GM18499 (cell line): ENCODE measurements around the gene MYOZ3.

Experiments
- ATAC-seq: cut with Tn5 transposase; IDR thresholded peaks from one replicate; pipeline ENCODE4 v1.9.1; 2021; ENCODE audit warnings: moderate number of reproducible peaks; ENCODE audit not compliant: insufficient read depth, unreplicated experiment

The MYOZ3 gene

GRCh38 chr5:150641824-150642566, 19.1 kb upstream of the MYOZ3 start:
- ATAC-seq = no peak

GRCh38 chr5:150642567-150642927, 18.5 kb upstream of the MYOZ3 start:
- ATAC-seq = no peak

DNA sequence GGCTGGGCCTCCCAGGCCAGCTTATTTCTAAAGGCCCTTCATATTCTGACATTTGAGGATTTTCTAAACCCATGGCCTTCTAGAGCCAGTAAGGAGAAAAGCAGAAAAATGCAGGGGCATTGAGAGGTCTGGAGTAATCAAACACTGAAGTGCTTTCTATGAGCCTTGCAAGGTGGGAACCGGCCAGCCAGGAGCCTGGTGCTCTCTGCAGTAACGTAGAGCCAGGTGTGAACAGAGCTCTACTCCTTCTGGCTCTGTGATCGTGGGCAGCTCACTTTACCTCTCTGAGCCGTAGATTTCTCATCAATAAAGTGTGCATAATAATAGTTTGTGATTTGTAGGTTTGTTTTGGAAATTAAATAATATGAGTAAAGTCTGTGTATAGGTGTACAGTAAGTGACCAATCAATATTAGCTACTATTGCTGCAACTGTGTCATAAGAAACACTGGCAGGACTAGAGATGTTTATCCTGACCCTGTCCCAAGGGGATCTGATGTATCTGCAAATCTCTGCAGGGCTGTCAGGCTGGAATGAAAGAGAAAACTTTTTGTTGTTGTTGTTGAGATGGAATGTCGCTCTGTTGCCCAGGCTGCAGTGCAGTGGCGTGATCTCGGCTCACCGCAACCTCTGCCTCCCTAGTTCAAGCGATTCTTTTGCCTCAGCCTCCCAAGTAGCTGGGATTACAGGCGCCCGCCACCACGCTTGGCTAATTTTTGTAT, 17.9 kb upstream of the MYOZ3 start:
- ATAC-seq = no peak

DNA sequence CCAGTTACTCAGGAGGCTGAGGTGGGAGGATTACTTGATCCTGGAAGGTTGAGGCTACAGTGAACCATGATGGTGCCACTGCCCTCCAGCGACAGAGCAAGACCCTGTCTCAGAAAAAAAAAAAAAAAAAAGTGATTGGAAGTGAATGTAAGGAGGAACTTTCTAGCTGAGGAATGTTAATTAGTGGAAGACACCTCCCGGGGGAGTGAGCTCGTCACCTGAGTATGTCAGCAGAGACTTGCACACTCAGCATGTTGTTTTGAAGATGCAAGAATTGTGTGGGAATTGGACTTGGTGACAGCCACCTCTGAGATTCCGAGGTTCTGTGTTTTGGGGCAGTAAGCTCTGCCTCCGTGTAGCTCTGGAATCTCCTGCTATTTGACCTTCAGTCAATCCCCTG, 17.0 kb upstream of the MYOZ3 start:
- ATAC-seq = no peak

GRCh38 chr5:150644514-150644913, 16.5 kb upstream of the MYOZ3 start:
- no peak for ATAC-seq

- no peak for ATAC-seq
Observed at GRCh38 chr5:150645070-150645700, 15.9 kb upstream of the MYOZ3 start.

DNA sequence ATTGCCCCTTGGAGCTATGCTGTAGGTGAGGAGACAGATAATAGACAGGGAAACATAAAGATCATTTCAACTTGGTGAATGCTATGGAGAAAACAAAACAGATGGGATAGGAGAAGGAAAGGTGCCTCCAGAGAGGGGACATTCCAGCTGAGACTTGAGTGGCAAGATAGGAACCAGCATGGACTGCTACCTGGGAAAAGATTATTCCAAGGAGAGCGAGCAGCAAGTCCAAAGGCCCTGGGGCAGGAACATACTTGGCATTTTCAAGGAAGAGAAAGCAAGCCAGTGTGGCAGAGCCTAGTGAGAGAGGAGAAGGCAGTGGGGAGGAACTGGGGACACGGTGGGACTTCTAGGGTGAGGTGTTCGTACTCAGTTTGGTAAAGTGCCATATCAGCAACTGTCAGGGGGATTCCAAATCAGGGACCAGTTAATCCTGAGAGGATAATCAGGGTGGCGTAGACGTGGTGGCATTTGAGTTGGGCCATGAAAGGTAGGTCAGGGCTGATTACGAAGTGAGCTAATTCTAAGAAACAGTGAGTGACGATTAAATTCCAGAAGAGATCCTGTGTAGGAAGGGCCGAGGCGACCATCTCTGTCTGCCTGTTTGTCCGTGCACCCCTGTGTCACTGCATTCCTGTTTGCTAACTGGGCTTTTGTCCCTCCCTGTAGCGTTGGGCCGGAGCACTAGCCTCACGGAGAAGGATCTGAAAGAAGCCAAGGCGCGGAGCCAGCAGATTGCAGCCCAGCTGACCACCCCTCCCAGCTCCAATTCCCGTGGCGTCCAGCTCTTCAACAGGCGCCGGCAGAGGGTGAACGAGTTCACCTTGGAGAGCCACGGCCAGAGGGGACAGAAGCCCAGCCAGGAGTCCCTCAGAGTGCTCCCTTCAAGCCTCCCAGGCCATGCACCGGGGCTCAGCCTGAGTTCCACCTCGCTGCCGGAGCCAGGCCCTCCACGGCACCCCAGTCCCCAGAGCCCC, 13.5 kb upstream of the MYOZ3 start:
- no peak for ATAC-seq

DNA sequence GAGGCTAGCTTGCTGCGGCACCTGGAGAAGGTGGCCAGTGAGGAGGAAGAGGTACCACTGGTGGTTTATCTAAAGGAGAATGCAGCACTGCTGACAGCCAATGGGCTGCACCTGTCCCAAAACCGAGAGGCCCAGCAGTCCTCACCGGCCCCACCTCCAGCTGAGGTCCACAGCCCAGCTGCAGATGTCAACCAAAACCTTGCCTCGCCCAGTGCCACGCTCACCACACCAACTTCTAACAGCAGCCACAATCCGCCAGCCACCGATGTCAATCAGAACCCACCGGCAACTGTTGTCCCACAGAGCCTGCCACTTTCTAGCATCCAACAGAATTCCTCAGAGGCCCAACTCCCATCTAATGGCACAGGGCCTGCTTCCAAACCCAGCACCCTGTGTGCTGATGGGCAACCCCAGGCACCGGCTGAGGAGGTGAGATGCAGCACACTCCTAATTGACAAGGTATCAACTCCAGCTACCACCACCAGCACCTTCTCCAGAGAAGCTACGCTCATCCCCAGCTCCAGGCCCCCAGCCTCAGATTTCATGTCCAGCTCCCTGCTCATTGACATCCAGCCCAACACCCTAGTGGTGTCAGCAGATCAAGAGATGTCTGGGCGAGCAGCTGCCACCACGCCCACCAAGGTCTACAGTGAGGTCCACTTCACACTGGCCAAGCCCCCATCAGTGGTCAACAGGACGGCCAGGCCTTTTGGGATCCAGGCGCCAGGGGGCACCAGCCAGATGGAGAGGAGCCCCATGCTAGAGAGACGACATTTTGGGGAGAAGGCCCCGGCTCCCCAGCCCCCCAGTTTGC, 12.6 kb upstream of the MYOZ3 start:
- ATAC-seq = no peak

- no peak for ATAC-seq
Observed at GRCh38 chr5:150649108-150650020, 11.7 kb upstream of the MYOZ3 start.

- no peak for ATAC-seq
Observed at GRCh38 chr5:150650021-150651006, 10.7 kb upstream of the MYOZ3 start.

DNA sequence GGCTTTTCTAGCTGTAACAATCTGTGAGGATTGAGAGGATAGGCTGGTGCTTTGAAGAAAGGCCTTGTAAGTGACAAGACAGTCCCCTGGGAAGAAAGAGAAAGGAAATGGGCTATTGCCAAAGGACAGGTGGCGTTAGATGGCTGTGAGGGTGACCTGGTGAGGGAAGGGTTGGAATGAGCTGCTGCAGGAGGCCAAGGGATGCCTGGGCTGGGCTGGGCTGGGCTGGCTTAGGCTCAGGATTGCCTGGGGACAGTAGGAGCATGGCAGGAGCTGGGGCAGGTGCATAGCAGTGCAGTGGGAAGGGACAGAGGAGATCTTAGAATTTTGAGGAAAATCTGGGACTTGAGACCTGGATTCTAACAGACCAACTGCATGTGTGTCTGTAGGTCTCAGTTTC, 9.7 kb upstream of the MYOZ3 start:
- no peak for ATAC-seq

DNA sequence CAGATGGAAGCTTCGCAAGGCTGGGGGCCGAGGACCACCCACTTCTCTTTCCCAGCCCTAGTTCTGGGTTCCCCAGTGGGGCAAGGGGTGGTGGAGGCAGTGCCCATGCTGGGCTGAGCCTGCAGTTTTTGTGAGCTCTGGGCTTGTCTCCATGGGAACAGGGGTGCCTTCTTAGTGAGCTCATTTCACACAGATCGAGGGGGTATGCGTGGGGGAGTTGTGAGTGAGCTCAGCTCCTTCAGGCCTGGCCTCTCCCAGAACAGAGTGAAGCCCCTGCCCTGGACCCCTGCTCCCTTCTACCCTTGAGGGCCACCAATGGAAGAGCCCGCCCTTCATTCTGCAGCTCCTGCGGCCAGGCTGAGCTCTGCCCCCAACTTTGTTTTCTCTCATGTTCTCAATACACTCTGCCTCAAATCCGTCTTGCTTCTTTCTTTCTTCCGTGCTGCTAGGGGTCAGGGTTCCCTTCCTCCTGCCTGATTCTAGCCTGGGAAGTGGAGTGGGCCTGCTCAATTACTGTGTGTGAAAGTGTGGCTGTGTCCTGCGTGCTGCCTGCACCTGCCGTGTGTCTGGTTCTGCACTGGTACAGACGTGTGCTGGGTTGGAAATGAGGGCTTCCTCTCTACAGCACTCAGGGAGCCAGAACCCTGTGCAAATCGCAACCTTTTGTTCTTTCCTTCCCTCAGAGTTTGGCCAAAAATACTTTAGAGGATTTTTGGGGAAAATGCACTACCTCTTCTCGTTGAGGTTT, 9.0 kb upstream of the MYOZ3 start:
- no peak for ATAC-seq

DNA sequence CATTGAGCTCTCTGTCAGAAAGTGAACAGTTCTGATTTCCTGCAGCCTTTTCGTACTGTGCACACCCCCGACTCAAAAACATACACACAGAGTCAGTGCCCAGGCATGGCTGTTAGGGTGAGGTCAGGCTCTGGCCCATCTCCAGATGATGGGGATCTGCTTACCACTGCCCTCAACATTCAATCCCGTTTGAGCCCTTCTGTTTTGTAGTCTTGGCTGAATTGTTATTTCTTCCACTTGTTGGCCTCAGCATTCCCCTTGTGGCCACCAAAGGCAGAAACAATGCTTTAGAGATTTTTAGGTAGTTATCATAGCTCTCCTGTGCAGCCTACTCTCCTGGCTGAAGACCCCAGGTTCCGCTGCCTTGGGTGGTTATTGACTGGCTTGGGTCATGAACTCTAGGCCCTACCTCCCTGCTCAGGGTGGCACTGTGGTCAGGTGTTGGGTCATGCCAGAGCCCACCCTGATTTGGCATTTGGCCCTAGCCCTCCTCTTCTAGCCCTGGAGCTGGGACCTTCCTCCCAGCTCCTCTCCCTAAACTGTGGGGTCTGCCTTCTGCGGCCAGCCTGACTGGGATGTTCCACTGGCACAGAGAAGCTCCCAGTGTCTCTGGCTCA, 7.8 kb upstream of the MYOZ3 start:
- ATAC-seq = no peak

DNA sequence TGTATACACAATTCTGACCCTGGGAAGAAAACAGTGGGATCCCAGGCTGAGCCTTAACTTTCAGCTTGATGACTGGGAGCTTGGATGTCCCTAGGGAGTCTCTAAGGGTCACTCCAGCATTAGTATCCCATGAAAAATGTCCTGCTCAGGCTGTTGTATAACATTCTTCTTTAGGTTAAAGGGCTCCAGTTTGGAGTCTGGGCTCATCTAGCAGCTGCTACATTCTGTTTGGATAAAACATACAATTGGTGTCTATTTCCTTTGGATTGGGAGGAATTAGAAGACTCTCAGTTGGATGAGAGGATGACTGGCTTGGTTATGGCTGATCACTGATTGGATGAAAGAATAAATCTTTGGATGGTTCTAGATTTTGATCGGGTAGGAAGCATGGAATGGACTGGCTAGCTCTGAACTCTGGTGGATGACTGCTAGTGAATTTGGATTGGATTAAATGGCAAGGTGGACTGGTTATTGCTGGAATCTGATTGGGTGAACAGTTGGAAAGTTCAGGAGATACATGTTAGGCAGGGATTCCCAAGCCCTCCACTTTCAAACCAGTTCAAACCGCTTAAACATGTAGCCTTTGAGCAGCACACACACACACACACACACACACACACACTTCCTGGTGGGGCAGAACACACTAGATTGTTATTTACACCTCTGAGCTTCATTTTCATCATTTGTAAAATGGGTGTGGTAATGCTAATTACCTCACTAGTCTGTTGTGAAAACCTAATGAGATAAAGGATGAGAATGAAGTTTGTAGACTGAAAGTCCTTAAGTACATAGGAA, 7.1 kb upstream of the MYOZ3 start:
- no peak for ATAC-seq

- ATAC-seq = no peak
Observed at GRCh38 chr5:150655221-150655620, 5.8 kb upstream of the MYOZ3 start.
